HEK293 (cell line): Measurements from ENCODE around the gene FANCC.

Experiments
- INSM2 ChIP-seq: fragments of 450-650 bp; formaldehyde crosslinking; IDR thresholded peaks from 2 replicates; pipeline ENCODE4 v1.5.1; 2016; ENCODE audit warnings: missing biosample characterization, missing genetic modification characterization
- SP2 ChIP-seq: fragments of 450-650 bp; formaldehyde crosslinking; IDR thresholded peaks from 2 replicates; pipeline ENCODE4 v1.5.1; 2016; ENCODE audit warnings: missing biosample characterization, missing genetic modification characterization
- YY1 ChIP-seq: fragments of 450-650 bp; formaldehyde crosslinking; IDR thresholded peaks from 2 replicates; pipeline ENCODE4 v1.5.1; 2018; ENCODE audit warnings: missing biosample characterization, missing genetic modification characterization
- ZNF138 ChIP-seq: fragments of 450-650 bp; formaldehyde crosslinking; IDR thresholded peaks from 2 replicates; pipeline ENCODE4 v1.5.1; 2016; ENCODE audit warnings: missing biosample characterization, missing genetic modification characterization, borderline replicate concordance
- ZNF24 ChIP-seq: fragments of 450-650 bp; formaldehyde crosslinking; IDR thresholded peaks from 2 replicates; pipeline ENCODE4 v1.5.1; 2016; ENCODE audit warnings: missing biosample characterization, missing genetic modification characterization
- ZNF266 ChIP-seq: fragments of 450-650 bp; formaldehyde crosslinking; IDR thresholded peaks from 2 replicates; pipeline ENCODE4 v1.5.1; 2016; ENCODE audit warnings: missing biosample characterization, missing genetic modification characterization, low read depth
- ZNF341 ChIP-seq: fragments of 450-650 bp; formaldehyde crosslinking; IDR thresholded peaks from 2 replicates; pipeline ENCODE4; 2016; ENCODE audit warnings: low read depth, missing biosample characterization, missing genetic modification characterization
- ZNF404 ChIP-seq: fragments of 450-650 bp; formaldehyde crosslinking; IDR thresholded peaks from 2 replicates; pipeline ENCODE4 v1.5.1; 2017; ENCODE audit warnings: missing biosample characterization, missing genetic modification characterization
- ZNF530 ChIP-seq: fragments of 450-650 bp; formaldehyde crosslinking; IDR thresholded peaks from 2 replicates; pipeline ENCODE4 v1.5.1; 2016; ENCODE audit warnings: low read depth, missing biosample characterization, missing genetic modification characterization
- ZNF621 ChIP-seq: fragments of 450-650 bp; formaldehyde crosslinking; IDR thresholded peaks from 2 replicates; pipeline ENCODE4 v1.5.1; 2017; ENCODE audit warnings: missing biosample characterization, missing genetic modification characterization
- TF ChIP-seq, protein P1 (sequence below): fragments of 450-650 bp; formaldehyde crosslinking; IDR thresholded peaks from 2 replicates; pipeline ENCODE4 v1.5.1; 2016; ENCODE audit warnings: missing biosample characterization, missing genetic modification characterization
- TF ChIP-seq, protein P2 (sequence below): fragments of 450-650 bp; formaldehyde crosslinking; IDR thresholded peaks from 2 replicates; pipeline ENCODE4 v1.5.1; 2016; ENCODE audit warnings: missing biosample characterization, missing genetic modification characterization, low read depth
- TF ChIP-seq, protein P3 (sequence below): fragments of 450-650 bp; formaldehyde crosslinking; IDR thresholded peaks from 2 replicates; pipeline ENCODE4 v1.5.1; 2016; ENCODE audit warnings: missing biosample characterization, missing genetic modification characterization
- TF ChIP-seq, protein P4 (sequence below): IDR thresholded peaks from 2 replicates; pipeline ENCODE4 v1.6.1; 2011; ENCODE audit warnings: mild to moderate bottlenecking, low read depth, low read length, borderline replicate concordance

DNA sequence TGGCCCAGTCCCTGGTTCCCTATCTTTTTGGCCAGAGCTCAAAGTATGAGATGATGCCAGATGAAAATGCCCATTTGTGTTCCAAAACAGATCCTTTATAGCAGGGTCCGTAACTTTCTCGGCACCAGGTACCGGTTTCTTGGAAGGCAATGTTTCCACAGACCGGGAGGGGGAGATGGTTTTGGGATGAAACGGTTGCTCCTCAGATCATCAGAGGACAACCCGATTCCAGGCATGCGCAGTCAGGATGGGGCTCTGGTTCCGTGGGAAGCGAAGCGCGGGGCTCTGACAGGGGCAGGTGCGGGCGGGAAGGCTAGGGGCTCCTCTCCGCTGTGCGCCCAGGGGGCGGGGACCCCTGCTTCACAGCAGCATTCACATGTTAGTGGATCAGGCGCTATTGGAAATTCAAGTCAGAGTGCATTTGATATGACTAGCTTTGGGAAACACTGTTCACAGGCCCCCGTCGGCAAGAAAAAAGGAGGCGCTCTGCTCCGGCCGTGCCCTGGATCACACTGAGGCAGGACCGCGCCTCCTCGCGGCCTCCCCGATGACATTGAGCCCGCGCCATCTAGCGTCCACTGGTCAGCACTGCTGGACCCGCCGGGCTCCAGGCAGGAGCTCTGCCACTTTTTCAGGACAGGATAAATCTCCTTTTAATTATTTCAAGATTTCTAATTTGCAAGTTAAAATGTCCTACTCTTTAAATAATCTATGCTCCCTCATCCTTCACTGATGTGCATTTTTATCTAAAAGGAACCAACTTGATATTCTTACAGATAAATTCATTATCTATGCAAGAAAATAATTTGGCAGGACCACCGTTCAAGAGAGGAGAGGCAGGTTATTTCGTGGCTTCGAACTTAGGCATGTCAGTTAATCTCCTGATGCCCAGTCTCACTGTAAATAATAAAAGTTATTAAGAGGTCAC is 190.0 kb downstream of the FANCC start:
- TF ChIP-seq YY1 (tag by site-specific recombination): no peak
- TF ChIP-seq, protein P1, sequence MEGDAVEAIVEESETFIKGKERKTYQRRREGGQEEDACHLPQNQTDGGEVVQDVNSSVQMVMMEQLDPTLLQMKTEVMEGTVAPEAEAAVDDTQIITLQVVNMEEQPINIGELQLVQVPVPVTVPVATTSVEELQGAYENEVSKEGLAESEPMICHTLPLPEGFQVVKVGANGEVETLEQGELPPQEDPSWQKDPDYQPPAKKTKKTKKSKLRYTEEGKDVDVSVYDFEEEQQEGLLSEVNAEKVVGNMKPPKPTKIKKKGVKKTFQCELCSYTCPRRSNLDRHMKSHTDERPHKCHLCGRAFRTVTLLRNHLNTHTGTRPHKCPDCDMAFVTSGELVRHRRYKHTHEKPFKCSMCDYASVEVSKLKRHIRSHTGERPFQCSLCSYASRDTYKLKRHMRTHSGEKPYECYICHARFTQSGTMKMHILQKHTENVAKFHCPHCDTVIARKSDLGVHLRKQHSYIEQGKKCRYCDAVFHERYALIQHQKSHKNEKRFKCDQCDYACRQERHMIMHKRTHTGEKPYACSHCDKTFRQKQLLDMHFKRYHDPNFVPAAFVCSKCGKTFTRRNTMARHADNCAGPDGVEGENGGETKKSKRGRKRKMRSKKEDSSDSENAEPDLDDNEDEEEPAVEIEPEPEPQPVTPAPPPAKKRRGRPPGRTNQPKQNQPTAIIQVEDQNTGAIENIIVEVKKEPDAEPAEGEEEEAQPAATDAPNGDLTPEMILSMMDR: peak; percentile 85
- TF ChIP-seq ZNF621 (tag by site-specific recombination): no peak
- no peak for TF ChIP-seq ZNF266 (tag by site-specific recombination)
- TF ChIP-seq, protein P2, sequence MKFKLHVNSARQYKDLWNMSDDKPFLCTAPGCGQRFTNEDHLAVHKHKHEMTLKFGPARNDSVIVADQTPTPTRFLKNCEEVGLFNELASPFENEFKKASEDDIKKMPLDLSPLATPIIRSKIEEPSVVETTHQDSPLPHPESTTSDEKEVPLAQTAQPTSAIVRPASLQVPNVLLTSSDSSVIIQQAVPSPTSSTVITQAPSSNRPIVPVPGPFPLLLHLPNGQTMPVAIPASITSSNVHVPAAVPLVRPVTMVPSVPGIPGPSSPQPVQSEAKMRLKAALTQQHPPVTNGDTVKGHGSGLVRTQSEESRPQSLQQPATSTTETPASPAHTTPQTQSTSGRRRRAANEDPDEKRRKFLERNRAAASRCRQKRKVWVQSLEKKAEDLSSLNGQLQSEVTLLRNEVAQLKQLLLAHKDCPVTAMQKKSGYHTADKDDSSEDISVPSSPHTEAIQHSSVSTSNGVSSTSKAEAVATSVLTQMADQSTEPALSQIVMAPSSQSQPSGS (tag by site-specific recombination): no peak
- no peak for TF ChIP-seq ZNF341 (tag by site-specific recombination)
- TF ChIP-seq INSM2 (tag by site-specific recombination): no peak
- TF ChIP-seq, protein P3, sequence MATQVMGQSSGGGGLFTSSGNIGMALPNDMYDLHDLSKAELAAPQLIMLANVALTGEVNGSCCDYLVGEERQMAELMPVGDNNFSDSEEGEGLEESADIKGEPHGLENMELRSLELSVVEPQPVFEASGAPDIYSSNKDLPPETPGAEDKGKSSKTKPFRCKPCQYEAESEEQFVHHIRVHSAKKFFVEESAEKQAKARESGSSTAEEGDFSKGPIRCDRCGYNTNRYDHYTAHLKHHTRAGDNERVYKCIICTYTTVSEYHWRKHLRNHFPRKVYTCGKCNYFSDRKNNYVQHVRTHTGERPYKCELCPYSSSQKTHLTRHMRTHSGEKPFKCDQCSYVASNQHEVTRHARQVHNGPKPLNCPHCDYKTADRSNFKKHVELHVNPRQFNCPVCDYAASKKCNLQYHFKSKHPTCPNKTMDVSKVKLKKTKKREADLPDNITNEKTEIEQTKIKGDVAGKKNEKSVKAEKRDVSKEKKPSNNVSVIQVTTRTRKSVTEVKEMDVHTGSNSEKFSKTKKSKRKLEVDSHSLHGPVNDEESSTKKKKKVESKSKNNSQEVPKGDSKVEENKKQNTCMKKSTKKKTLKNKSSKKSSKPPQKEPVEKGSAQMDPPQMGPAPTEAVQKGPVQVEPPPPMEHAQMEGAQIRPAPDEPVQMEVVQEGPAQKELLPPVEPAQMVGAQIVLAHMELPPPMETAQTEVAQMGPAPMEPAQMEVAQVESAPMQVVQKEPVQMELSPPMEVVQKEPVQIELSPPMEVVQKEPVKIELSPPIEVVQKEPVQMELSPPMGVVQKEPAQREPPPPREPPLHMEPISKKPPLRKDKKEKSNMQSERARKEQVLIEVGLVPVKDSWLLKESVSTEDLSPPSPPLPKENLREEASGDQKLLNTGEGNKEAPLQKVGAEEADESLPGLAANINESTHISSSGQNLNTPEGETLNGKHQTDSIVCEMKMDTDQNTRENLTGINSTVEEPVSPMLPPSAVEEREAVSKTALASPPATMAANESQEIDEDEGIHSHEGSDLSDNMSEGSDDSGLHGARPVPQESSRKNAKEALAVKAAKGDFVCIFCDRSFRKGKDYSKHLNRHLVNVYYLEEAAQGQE (tag by site-specific recombination): no peak
- TF ChIP-seq ZNF138 (tag by site-specific recombination): no peak
- no peak for TF ChIP-seq ZNF530 (tag by site-specific recombination)
- TF ChIP-seq, protein P4, sequence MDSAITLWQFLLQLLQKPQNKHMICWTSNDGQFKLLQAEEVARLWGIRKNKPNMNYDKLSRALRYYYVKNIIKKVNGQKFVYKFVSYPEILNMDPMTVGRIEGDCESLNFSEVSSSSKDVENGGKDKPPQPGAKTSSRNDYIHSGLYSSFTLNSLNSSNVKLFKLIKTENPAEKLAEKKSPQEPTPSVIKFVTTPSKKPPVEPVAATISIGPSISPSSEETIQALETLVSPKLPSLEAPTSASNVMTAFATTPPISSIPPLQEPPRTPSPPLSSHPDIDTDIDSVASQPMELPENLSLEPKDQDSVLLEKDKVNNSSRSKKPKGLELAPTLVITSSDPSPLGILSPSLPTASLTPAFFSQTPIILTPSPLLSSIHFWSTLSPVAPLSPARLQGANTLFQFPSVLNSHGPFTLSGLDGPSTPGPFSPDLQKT: no peak
- TF ChIP-seq ZNF24 (tag by site-specific recombination): no peak
- no peak for TF ChIP-seq ZNF404 (tag by site-specific recombination)
- no peak for TF ChIP-seq SP2 (tag by site-specific recombination)
